T47D (cell line): Measurements from ENCODE around the gene ADK.
"Not testable (repeated sequence)": the region's sequence is repeated elsewhere in the genome, so short reads cannot be mapped to it uniquely, and the experiment has no call there.

Source experiments
- DNase-seq, 2 experiments: peaks; one replicate each; pipeline versions ENCODE4 v3.0.0 to v3.0.0-alpha.2; 2011 to 2012; ENCODE audit warnings: low read depth in 1 of 2, low spot score in 1 of 2
- JUND ChIP-seq: IDR thresholded peaks from 2 replicates; pipeline ENCODE4 v1.6.1; 2012; ENCODE audit warnings: low read depth
- in situ Hi-C: cut with HindIII; loops from 2 replicates; pipeline ENCODE4 v1.10.0; 2016; ENCODE audit warnings: low sequenced_read_pairs, low pct_unique_long_range_greater_than_20kb

Gene ADK

GRCh38 chr10:74500026-74500704 lies 349.1 kb downstream of the ADK start:
- no peak for TF ChIP-seq JUND
- no peak for DNase-seq
- in situ Hi-C loops: no loop called here

GRCh38 chr10:74500816-74501215 lies 349.8 kb downstream of the ADK start:
- no peak for DNase-seq
- TF ChIP-seq JUND: no peak
- in situ Hi-C loops: no loop called here

GRCh38 chr10:74502963-74503608 lies 352.1 kb downstream of the ADK start:
- DNase-seq: no peak
- in situ Hi-C loops: no loop called here
- TF ChIP-seq JUND: no peak

- no peak for TF ChIP-seq JUND
- no peak for DNase-seq
- in situ Hi-C loops: no loop called here
These were observed 356.9 kb downstream of the ADK start for GRCh38 chr10:74507951-74508350.

GRCh38 chr10:74510594-74510993 lies 359.6 kb downstream of the ADK start:
- no peak for DNase-seq
- in situ Hi-C loops: no loop called here
- no peak for TF ChIP-seq JUND

GRCh38 chr10:74511051-74511450 lies 360.0 kb downstream of the ADK start:
- TF ChIP-seq JUND: no peak
- in situ Hi-C loops: no loop called here
- DNase-seq: no peak

- no peak for TF ChIP-seq JUND
- no peak for DNase-seq
- in situ Hi-C loops: no loop called here
These were observed 363.3 kb downstream of the ADK start for GRCh38 chr10:74514322-74514721.

- TF ChIP-seq JUND: no peak
- in situ Hi-C loops: no loop called here
- DNase-seq: no peak
These were observed 367.0 kb downstream of the ADK start for GRCh38 chr10:74518061-74518460.

GRCh38 chr10:74521526-74521925 lies 370.5 kb downstream of the ADK start:
- in situ Hi-C loops: no loop called here
- no peak for DNase-seq
- TF ChIP-seq JUND: no peak

GRCh38 chr10:74523199-74523598 lies 372.2 kb downstream of the ADK start:
- DNase-seq: no peak
- in situ Hi-C loops: no loop called here
- no peak for TF ChIP-seq JUND

- no peak for DNase-seq
- no peak for TF ChIP-seq JUND
- in situ Hi-C loops: no loop called here
These were observed 374.9 kb downstream of the ADK start for GRCh38 chr10:74525885-74526284.

- DNase-seq, in situ Hi-C loops: not testable (repeated sequence)
These were observed 376.6 kb downstream of the ADK start for GRCh38 chr10:74527611-74528010.

GRCh38 chr10:74529205-74529604 lies 378.2 kb downstream of the ADK start:
- in situ Hi-C loops: no loop called here
- no peak for DNase-seq
- TF ChIP-seq JUND: no peak

- in situ Hi-C loops: no loop called here
- no peak for TF ChIP-seq JUND
- DNase-seq: no peak
These were observed 380.0 kb downstream of the ADK start for GRCh38 chr10:74530981-74531380.
